GM18870 (cell line): ENCODE data around the gene EIF2S1.
"Not testable (repeated sequence)": the region's sequence is repeated elsewhere in the genome, so short reads cannot be mapped to it uniquely, and the experiment has no call there.

Experiments used
- ATAC-seq: cut with Tn5 transposase; IDR thresholded peaks from one replicate; pipeline ENCODE4 v1.9.1; 2021; ENCODE audit warnings: moderate library complexity; ENCODE audit not compliant: unreplicated experiment

Gene EIF2S1

GRCh38 chr14:67359775-67360469 lies at the start of gene EIF2S1, which contains the start of gene ATP6V1D:
EIF2S1 (plus strand) TSS chr14:67360328; CDS start chr14:67364768, 4,440 bp downstream.
ATP6V1D (minus strand) TSS chr14:67359804; CDS start chr14:67359698, 106 bp downstream.
- peak; percentile 86 for ATAC-seq

- no peak for ATAC-seq
These were observed 48.3 kb upstream of the EIF2S1 start for GRCh38 chr14:67311868-67312267.

- no peak for ATAC-seq
These were observed 47.0 kb upstream of the EIF2S1 start for GRCh38 chr14:67313153-67313552.

GRCh38 chr14:67317822-67318221 lies 42.3 kb upstream of the EIF2S1 start:
- ATAC-seq = no peak

GRCh38 chr14:67319142-67319541 lies 41.0 kb upstream of the EIF2S1 start:
- no peak for ATAC-seq

- ATAC-seq = not testable (repeated sequence)
These were observed 30.5 kb upstream of the EIF2S1 start for GRCh38 chr14:67329666-67330065.

- ATAC-seq = no peak
These were observed 28.6 kb upstream of the EIF2S1 start for GRCh38 chr14:67331368-67332125.

- ATAC-seq = no peak
These were observed 27.7 kb upstream of the EIF2S1 start for GRCh38 chr14:67332468-67332867.

- ATAC-seq = no peak
These were observed 24.3 kb upstream of the EIF2S1 start for GRCh38 chr14:67335781-67336180.

GRCh38 chr14:67341231-67341630 lies 18.9 kb upstream of the EIF2S1 start:
- ATAC-seq = not testable (repeated sequence)

- ATAC-seq = no peak
These were observed 16.4 kb upstream of the EIF2S1 start for GRCh38 chr14:67343601-67344230.

GRCh38 chr14:67345583-67345982 lies 14.5 kb upstream of the EIF2S1 start:
- ATAC-seq = no peak

- no peak for ATAC-seq
These were observed 8.1 kb upstream of the EIF2S1 start for GRCh38 chr14:67352055-67352454.

- ATAC-seq = no peak
These were observed 2.8 kb upstream of the EIF2S1 start for GRCh38 chr14:67357186-67357968.

GRCh38 chr14:67357969-67358354 lies 2.2 kb upstream of the EIF2S1 start:
- ATAC-seq = no peak

- ATAC-seq = peak; percentile 2
These were observed 979 bp upstream of the EIF2S1 start for GRCh38 chr14:67358924-67359774.

- ATAC-seq = no peak
These were observed 510 bp downstream of the EIF2S1 start for GRCh38 chr14:67360470-67361206.

GRCh38 chr14:67365476-67365875 lies 5.3 kb downstream of the EIF2S1 start:
- ATAC-seq = no peak

- ATAC-seq = no peak
These were observed 10.7 kb downstream of the EIF2S1 start for GRCh38 chr14:67370830-67371229.
